ENCODE measurements around the gene TMEM123.

TMEM123 gene

GRCh38 chr11:102429691-102430090 is 22.9 kb downstream of the TMEM123 start:
- H3K27ac ChIP-seq (ENCODE audit: low read depth in 2 of 2, low read length in 2 of 2) = no peak overlapping the region
- no peak overlapping the region for H3K9ac ChIP-seq (ENCODE audit: low read depth in 1 of 2, low read length in 2 of 2)

GRCh38 chr11:102429226-102429625 is 23.3 kb downstream of the TMEM123 start:
- Histone ChIP-seq H3K9me3 (ENCODE audit: control insufficient read depth in 2 of 2, low read length in 2 of 2) (peaks cover 0 to 3% of the 10 kb centered on the region in 2 donors), H3K36me3 (ENCODE audit: control insufficient read depth in 2 of 2, insufficient read depth in 2 of 2, low read length in 2 of 2) (peaks cover 0 to 4% of the 10 kb centered on the region in 2 donors), H3K27me3 (ENCODE audit: control insufficient read depth in 2 of 2, insufficient read depth in 2 of 2, low read length in 2 of 2) (no peaks in the 10 kb centered on the region), H3K4me3 (ENCODE audit: low read length in 2 of 2) (no peak overlapping the region), H3K9ac (ENCODE audit: low read depth in 1 of 2, low read length in 2 of 2) (no peak overlapping the region), H3K4me1 (ENCODE audit: control insufficient read depth in 2 of 2, insufficient read depth in 2 of 2, low read length in 2 of 2) (peaks cover 3 to 4% of the 10 kb centered on the region in 2 donors), H3K27ac (ENCODE audit: low read depth in 2 of 2, low read length in 2 of 2) (no peak overlapping the region)

More at GRCh38 chr11:102429691-102430090, 22.9 kb downstream of the TMEM123 start:
- H3K27me3 ChIP-seq (ENCODE audit: control insufficient read depth in 2 of 2, insufficient read depth in 2 of 2, low read length in 2 of 2) = no peaks in the 10 kb centered on the region
- peaks cover 0 to 3% of the 10 kb centered on the region in 2 donors for H3K9me3 ChIP-seq (ENCODE audit: control insufficient read depth in 2 of 2, low read length in 2 of 2)
- H3K4me1 ChIP-seq (ENCODE audit: control insufficient read depth in 2 of 2, insufficient read depth in 2 of 2, low read length in 2 of 2) = peaks cover 3 to 4% of the 10 kb centered on the region in 2 donors
- peaks cover 3 to 4% of the 10 kb centered on the region in 2 donors for H3K36me3 ChIP-seq (ENCODE audit: control insufficient read depth in 2 of 2, insufficient read depth in 2 of 2, low read length in 2 of 2)
- H3K4me3 ChIP-seq (ENCODE audit: low read length in 2 of 2) = no peak overlapping the region

DNA sequence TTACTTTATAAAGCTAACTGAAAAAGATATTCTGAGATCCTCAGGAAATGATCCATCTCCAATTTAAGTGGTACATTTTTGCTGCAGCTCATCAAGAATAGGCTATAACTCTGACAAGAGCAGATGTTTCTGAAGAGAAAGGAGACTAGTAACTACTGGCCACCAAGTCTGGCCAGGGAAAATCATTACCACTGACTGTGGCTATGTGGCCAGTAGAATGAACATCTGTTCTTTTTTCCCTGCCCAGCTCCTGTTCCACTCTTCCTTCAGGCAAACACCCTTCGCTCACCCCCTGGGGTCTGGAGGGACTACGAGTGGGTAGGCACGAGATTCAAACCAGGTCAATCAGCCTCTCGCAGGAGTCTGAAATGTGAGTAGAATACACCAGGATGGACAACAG is 23.9 kb downstream of the TMEM123 start:
- no peak overlapping the region for H3K4me3 ChIP-seq (ENCODE audit: low read length in 2 of 2)
- H3K27ac ChIP-seq (ENCODE audit: low read depth in 2 of 2, low read length in 2 of 2) = no peak overlapping the region
- H3K9ac ChIP-seq (ENCODE audit: low read depth in 1 of 2, low read length in 2 of 2) = no peak overlapping the region
- peaks cover 0 to 3% of the 10 kb centered on the region in 2 donors for H3K9me3 ChIP-seq (ENCODE audit: control insufficient read depth in 2 of 2, low read length in 2 of 2)
- peaks cover 3 to 4% of the 10 kb centered on the region in 2 donors for H3K4me1 ChIP-seq (ENCODE audit: control insufficient read depth in 2 of 2, insufficient read depth in 2 of 2, low read length in 2 of 2)
- H3K36me3 ChIP-seq (ENCODE audit: control insufficient read depth in 2 of 2, insufficient read depth in 2 of 2, low read length in 2 of 2) = peaks cover 0 to 4% of the 10 kb centered on the region in 2 donors
- H3K27me3 ChIP-seq (ENCODE audit: control insufficient read depth in 2 of 2, insufficient read depth in 2 of 2, low read length in 2 of 2) = no peaks in the 10 kb centered on the region

GRCh38 chr11:102427068-102427467 is 25.5 kb downstream of the TMEM123 start:
- Histone ChIP-seq H3K27me3 (ENCODE audit: control insufficient read depth in 2 of 2, insufficient read depth in 2 of 2, low read length in 2 of 2) (no peaks in the 10 kb centered on the region), H3K36me3 (ENCODE audit: control insufficient read depth in 2 of 2, insufficient read depth in 2 of 2, low read length in 2 of 2) (no peaks in the 10 kb centered on the region), H3K4me3 (ENCODE audit: low read length in 2 of 2) (no peak overlapping the region), H3K9ac (ENCODE audit: low read depth in 1 of 2, low read length in 2 of 2) (no peak overlapping the region), H3K27ac (ENCODE audit: low read depth in 2 of 2, low read length in 2 of 2) (no peak overlapping the region), H3K9me3 (ENCODE audit: control insufficient read depth in 2 of 2, low read length in 2 of 2) (no peaks in the 10 kb centered on the region), H3K4me1 (ENCODE audit: control insufficient read depth in 2 of 2, insufficient read depth in 2 of 2, low read length in 2 of 2) (peaks cover 3 to 4% of the 10 kb centered on the region in 2 donors)

GRCh38 chr11:102426570-102426969 is 26.0 kb downstream of the TMEM123 start:
- H3K4me1 ChIP-seq (ENCODE audit: control insufficient read depth in 2 of 2, insufficient read depth in 2 of 2, low read length in 2 of 2) = peaks cover 3 to 4% of the 10 kb centered on the region in 2 donors
- H3K9ac ChIP-seq (ENCODE audit: low read depth in 1 of 2, low read length in 2 of 2) = no peak overlapping the region
- H3K27ac ChIP-seq (ENCODE audit: low read depth in 2 of 2, low read length in 2 of 2) = no peak overlapping the region

DNA sequence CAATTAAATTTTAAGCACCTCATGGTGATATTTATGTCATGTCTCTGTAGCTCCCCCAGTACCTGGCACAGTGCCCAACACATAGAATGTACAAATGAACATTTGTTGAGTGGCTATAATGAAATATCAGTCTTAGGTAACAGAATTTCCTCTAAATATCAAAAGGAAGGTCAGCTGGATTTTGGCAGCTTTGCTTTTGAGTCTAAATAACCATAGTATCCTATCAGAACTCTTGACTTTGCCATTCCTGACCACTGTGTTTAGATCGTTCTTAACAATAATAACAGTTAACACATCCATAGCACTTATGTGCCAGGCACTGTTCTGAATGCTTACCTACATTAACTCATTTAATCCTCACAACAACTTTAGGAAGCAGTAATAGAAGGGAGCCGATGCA is 26.6 kb downstream of the TMEM123 start:
- Histone ChIP-seq H3K4me3 (ENCODE audit: low read length in 2 of 2) (no peak overlapping the region), H3K9ac (ENCODE audit: low read depth in 1 of 2, low read length in 2 of 2) (no peak overlapping the region), H3K4me1 (ENCODE audit: control insufficient read depth in 2 of 2, insufficient read depth in 2 of 2, low read length in 2 of 2) (peaks cover 3 to 4% of the 10 kb centered on the region in 2 donors), H3K36me3 (ENCODE audit: control insufficient read depth in 2 of 2, insufficient read depth in 2 of 2, low read length in 2 of 2) (no peaks in the 10 kb centered on the region), H3K27ac (ENCODE audit: low read depth in 2 of 2, low read length in 2 of 2) (no peak overlapping the region), H3K9me3 (ENCODE audit: control insufficient read depth in 2 of 2, low read length in 2 of 2) (no peaks in the 10 kb centered on the region), H3K27me3 (ENCODE audit: control insufficient read depth in 2 of 2, insufficient read depth in 2 of 2, low read length in 2 of 2) (no peaks in the 10 kb centered on the region)

More at GRCh38 chr11:102426570-102426969, 26.0 kb downstream of the TMEM123 start:
- Histone ChIP-seq H3K4me3 (ENCODE audit: low read length in 2 of 2) (no peak overlapping the region), H3K9me3 (ENCODE audit: control insufficient read depth in 2 of 2, low read length in 2 of 2) (no peaks in the 10 kb centered on the region), H3K36me3 (ENCODE audit: control insufficient read depth in 2 of 2, insufficient read depth in 2 of 2, low read length in 2 of 2) (no peaks in the 10 kb centered on the region), H3K27me3 (ENCODE audit: control insufficient read depth in 2 of 2, insufficient read depth in 2 of 2, low read length in 2 of 2) (no peaks in the 10 kb centered on the region)

- Histone ChIP-seq H3K27me3 (ENCODE audit: control insufficient read depth in 2 of 2, insufficient read depth in 2 of 2, low read length in 2 of 2) (no peaks in the 10 kb centered on the region), H3K27ac (ENCODE audit: low read depth in 2 of 2, low read length in 2 of 2) (no peak overlapping the region), H3K9ac (ENCODE audit: low read depth in 1 of 2, low read length in 2 of 2) (no peak overlapping the region), H3K4me3 (ENCODE audit: low read length in 2 of 2) (no peak overlapping the region), H3K36me3 (ENCODE audit: control insufficient read depth in 2 of 2, insufficient read depth in 2 of 2, low read length in 2 of 2) (no peaks in the 10 kb centered on the region), H3K4me1 (ENCODE audit: control insufficient read depth in 2 of 2, insufficient read depth in 2 of 2, low read length in 2 of 2) (peaks cover 0 to 4% of the 10 kb centered on the region in 2 donors), H3K9me3 (ENCODE audit: control insufficient read depth in 2 of 2, low read length in 2 of 2) (no peaks in the 10 kb centered on the region)
These were observed 28.6 kb downstream of the TMEM123 start for GRCh38 chr11:102423936-102424335.

DNA sequence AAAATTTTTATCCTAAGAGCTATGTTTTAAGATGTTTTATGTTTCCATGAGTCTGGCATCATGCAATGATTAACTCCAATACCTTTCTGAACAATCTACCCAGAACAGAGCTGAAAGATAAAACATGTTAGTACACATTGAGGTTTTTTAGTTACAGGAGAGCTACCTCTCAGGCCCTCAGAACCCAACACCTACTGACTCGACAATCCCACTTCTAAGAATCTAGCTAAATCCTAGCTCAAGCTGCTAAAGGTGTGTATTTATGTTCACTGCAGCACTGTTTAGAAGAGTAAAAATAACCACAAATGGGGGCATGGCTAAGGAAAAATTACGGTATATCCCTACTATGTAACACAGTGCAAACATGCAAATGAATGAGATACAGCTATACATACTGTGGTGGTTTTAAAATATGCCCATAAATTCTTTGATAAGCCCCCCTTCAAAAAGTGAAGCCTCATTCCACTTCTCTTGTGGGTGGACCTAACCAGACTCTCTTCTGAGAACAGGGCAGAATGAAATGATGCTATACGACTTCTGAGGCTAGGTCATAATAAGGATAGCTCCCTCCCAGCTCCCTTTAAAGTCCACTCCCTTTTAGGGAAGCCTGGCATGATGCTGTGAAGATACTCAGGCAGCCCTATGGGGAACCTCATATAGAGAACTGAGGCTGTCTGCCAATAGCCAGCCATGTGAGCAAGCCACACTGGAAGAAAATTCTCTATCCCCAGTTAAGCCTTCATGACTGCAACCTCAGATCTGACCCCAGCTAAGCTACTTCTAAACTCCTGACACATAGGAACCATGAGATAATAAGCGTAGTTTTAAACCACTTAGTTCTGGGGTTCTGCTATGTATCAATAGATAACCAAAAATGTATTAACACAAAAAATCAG is 29.5 kb downstream of the TMEM123 start:
- no peaks in the 10 kb centered on the region for H3K27me3 ChIP-seq (ENCODE audit: control insufficient read depth in 2 of 2, insufficient read depth in 2 of 2, low read length in 2 of 2)
- no peaks in the 10 kb centered on the region for H3K9me3 ChIP-seq (ENCODE audit: control insufficient read depth in 2 of 2, low read length in 2 of 2)
- H3K4me3 ChIP-seq (ENCODE audit: low read length in 2 of 2) = no peak overlapping the region
- H3K36me3 ChIP-seq (ENCODE audit: control insufficient read depth in 2 of 2, insufficient read depth in 2 of 2, low read length in 2 of 2) = no peaks in the 10 kb centered on the region
- H3K4me1 ChIP-seq (ENCODE audit: control insufficient read depth in 2 of 2, insufficient read depth in 2 of 2, low read length in 2 of 2) = peaks cover 0 to 4% of the 10 kb centered on the region in 2 donors
- no peak overlapping the region for H3K9ac ChIP-seq (ENCODE audit: low read depth in 1 of 2, low read length in 2 of 2)
- H3K27ac ChIP-seq (ENCODE audit: low read depth in 2 of 2, low read length in 2 of 2) = no peak overlapping the region

DNA sequence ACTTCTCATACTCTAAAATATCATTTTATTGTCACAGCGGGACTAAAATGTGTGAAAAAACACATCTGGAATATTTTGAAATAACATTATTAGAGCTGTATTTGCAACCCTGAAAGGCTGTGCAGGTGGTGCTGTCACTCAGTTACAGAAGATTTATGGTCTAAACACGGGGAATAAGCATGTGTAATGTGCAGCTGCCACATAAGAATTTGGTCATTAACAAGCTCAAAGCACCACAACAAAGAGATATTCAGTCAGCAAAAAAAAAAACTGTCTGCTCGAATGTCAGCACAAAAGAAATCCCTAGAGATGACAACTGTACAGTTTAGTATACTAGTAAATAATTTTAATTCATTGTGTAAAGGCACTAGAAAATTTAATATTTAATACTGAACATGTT is 31.3 kb downstream of the TMEM123 start:
- Histone ChIP-seq H3K27ac (ENCODE audit: low read depth in 2 of 2, low read length in 2 of 2) (no peak overlapping the region), H3K36me3 (ENCODE audit: control insufficient read depth in 2 of 2, insufficient read depth in 2 of 2, low read length in 2 of 2) (no peaks in the 10 kb centered on the region), H3K9ac (ENCODE audit: low read depth in 1 of 2, low read length in 2 of 2) (no peak overlapping the region), H3K9me3 (ENCODE audit: control insufficient read depth in 2 of 2, low read length in 2 of 2) (peaks cover 0 to 3% of the 10 kb centered on the region in 2 donors), H3K4me1 (ENCODE audit: control insufficient read depth in 2 of 2, insufficient read depth in 2 of 2, low read length in 2 of 2) (no peaks in the 10 kb centered on the region), H3K4me3 (ENCODE audit: low read length in 2 of 2) (no peak overlapping the region), H3K27me3 (ENCODE audit: control insufficient read depth in 2 of 2, insufficient read depth in 2 of 2, low read length in 2 of 2) (no peaks in the 10 kb centered on the region)

- Histone ChIP-seq H3K4me3 (ENCODE audit: low read length in 2 of 2) (no peak overlapping the region), H3K27ac (ENCODE audit: low read depth in 2 of 2, low read length in 2 of 2) (no peak overlapping the region), H3K27me3 (ENCODE audit: control insufficient read depth in 2 of 2, insufficient read depth in 2 of 2, low read length in 2 of 2) (no peaks in the 10 kb centered on the region), H3K36me3 (ENCODE audit: control insufficient read depth in 2 of 2, insufficient read depth in 2 of 2, low read length in 2 of 2) (no peaks in the 10 kb centered on the region), H3K9me3 (ENCODE audit: control insufficient read depth in 2 of 2, low read length in 2 of 2) (peaks cover 0 to 3% of the 10 kb centered on the region in 2 donors), H3K4me1 (ENCODE audit: control insufficient read depth in 2 of 2, insufficient read depth in 2 of 2, low read length in 2 of 2) (no peaks in the 10 kb centered on the region), H3K9ac (ENCODE audit: low read depth in 1 of 2, low read length in 2 of 2) (no peak overlapping the region)
These were observed 32.0 kb downstream of the TMEM123 start for GRCh38 chr11:102420547-102420946.
